ENCODE data around the gene CARF.
"Not testable (repeated sequence)": the region's sequence is repeated elsewhere in the genome, so short reads cannot be mapped to it uniquely, and the experiment has no call there.

Gene CARF

DNA sequence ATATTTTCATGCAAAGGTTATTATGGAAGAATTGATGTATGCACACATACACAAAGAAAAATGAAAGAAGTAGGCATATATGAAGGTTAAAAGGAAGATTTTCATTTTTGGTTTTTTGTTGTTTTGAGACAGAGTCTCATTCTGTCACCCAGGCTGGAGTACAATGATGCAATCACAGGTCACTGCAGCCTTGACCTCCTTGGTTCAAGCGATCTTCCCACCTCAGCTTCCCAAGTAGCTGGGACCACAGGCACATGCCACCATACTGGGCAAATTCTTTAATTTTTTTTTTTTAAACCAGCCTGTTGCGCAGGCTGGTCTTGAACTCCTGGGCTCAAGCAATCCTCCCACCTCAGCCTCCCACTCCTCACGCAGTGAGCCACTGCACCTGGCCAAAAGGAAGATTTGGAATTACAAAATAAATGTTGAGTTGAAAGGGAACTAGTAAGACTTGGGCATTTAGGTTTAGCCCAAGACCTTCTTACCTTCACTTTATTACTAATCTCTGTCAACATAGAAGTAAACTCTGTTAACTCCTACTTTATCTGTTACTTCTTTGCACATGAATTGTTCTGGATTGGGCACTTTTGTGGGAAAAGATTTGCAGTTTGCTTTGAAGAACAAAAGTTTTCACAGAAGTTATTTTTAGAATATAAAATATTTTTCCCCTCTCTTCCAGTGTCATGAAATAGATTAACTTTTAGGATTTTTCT, 70.9 kb downstream of the CARF start:
- Histone ChIP-seq H3K4me1 (ENCODE audit: insufficient read depth, low read length) (no peaks in the 10 kb centered on the region), H3K27me3 (ENCODE audit: insufficient read depth, low read length) (no peaks in the 10 kb centered on the region), H3K27ac (ENCODE audit: low read depth, low read length) (no peak overlapping the region), H3K36me3 (ENCODE audit: insufficient read depth, low read length) (no peaks in the 10 kb centered on the region; the same call in 1 of the 2 replicates), H3K4me3 (ENCODE audit: low read length) (no peak overlapping the region), H3K9me3 (ENCODE audit: insufficient read depth, low read depth, low read length) (no peaks in the 10 kb centered on the region), H3K9ac (ENCODE audit: low read depth, low read length) (no peak overlapping the region)
- WGBS, result 94% methylated on average over 2 of the region's 3 CpGs

GRCh38 chr2:202989749-202990148, 77.7 kb downstream of the CARF start:
- 100% methylated on average over 1 of the region's 1 CpG for whole genome bisulfite sequencing

GRCh38 chr2:202990501-202990900, 78.4 kb downstream of the CARF start:
- H3K9ac ChIP-seq (ENCODE audit: low read depth, low read length), result no peak overlapping the region
- H3K9me3 ChIP-seq (ENCODE audit: insufficient read depth, low read depth, low read length), result no peaks in the 10 kb centered on the region
- H3K4me1 ChIP-seq (ENCODE audit: insufficient read depth, low read length), result no peaks in the 10 kb centered on the region
- no peaks in the 10 kb centered on the region for H3K27me3 ChIP-seq (ENCODE audit: insufficient read depth, low read length)
- H3K27ac ChIP-seq (ENCODE audit: low read depth, low read length), result no peak overlapping the region
- 90% methylated on average over 3 of the region's 3 CpGs for WGBS
- H3K36me3 ChIP-seq (ENCODE audit: insufficient read depth, low read length), result no peaks in the 10 kb centered on the region
- H3K4me3 ChIP-seq (ENCODE audit: low read length), result no peak overlapping the region

More at GRCh38 chr2:202989749-202990148, 77.7 kb downstream of the CARF start:
- Histone ChIP-seq H3K9ac (ENCODE audit: low read depth, low read length) (no peak overlapping the region), H3K4me1 (ENCODE audit: insufficient read depth, low read length) (no peaks in the 10 kb centered on the region), H3K9me3 (ENCODE audit: insufficient read depth, low read depth, low read length) (no peaks in the 10 kb centered on the region), H3K4me3 (ENCODE audit: low read length) (no peak overlapping the region), H3K27ac (ENCODE audit: low read depth, low read length) (no peak overlapping the region), H3K27me3 (ENCODE audit: insufficient read depth, low read length) (no peaks in the 10 kb centered on the region), H3K36me3 (ENCODE audit: insufficient read depth, low read length) (no peaks in the 10 kb centered on the region)

- WGBS, result 84% methylated on average over 1 of the region's 3 CpGs
- H3K36me3 ChIP-seq (ENCODE audit: insufficient read depth, low read length); H3K4me1 ChIP-seq (ENCODE audit: insufficient read depth, low read length); H3K4me3 ChIP-seq (ENCODE audit: low read length); H3K27me3 ChIP-seq (ENCODE audit: insufficient read depth, low read length); H3K27ac ChIP-seq (ENCODE audit: low read depth, low read length); H3K9me3 ChIP-seq (ENCODE audit: insufficient read depth, low read depth, low read length); H3K9ac ChIP-seq (ENCODE audit: low read depth, low read length): not testable (repeated sequence)
Observed at GRCh38 chr2:202997113-202997512, 85.0 kb downstream of the CARF start.

- Histone ChIP-seq H3K27me3 (ENCODE audit: insufficient read depth, low read length) (no peaks in the 10 kb centered on the region), H3K4me3 (ENCODE audit: low read length) (no peak overlapping the region), H3K36me3 (ENCODE audit: insufficient read depth, low read length) (no peaks in the 10 kb centered on the region), H3K4me1 (ENCODE audit: insufficient read depth, low read length) (0 out of 2 replicates have a peak, but pooled peaks cover 4% of the 10 kb centered on the region), H3K27ac (ENCODE audit: low read depth, low read length) (no peak overlapping the region), H3K9me3 (ENCODE audit: insufficient read depth, low read depth, low read length) (no peaks in the 10 kb centered on the region), H3K9ac (ENCODE audit: low read depth, low read length) (no peak overlapping the region)
- 95% methylated on average over 3 of the region's 3 CpGs for WGBS
Observed at GRCh38 chr2:203002054-203002821, 90.2 kb downstream of the CARF start.

DNA sequence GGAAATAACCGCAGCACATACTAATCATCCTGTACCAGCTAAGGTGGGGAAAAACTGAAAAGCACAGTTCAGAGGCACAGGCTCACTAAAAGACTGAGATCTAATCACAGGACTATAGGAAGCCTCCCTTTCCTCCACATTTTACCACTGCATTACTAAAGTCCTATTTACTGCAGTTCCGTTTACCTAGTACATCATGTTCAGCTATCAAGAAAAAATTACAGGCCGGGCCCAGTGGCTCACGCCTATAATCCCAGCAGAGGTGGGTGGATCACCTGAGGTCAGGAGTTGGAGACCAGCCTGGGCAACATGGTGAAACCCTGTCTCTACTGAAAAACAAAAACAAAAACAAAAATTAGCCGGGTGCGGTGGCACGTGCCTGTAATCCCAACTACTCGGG, 91.6 kb downstream of the CARF start:
- WGBS, result 98% methylated on average over 8 of the region's 8 CpGs
- Histone ChIP-seq H3K9ac (ENCODE audit: low read depth, low read length) (no peak overlapping the region), H3K9me3 (ENCODE audit: insufficient read depth, low read depth, low read length) (no peaks in the 10 kb centered on the region), H3K4me3 (ENCODE audit: low read length) (no peak overlapping the region), H3K27me3 (ENCODE audit: insufficient read depth, low read length) (no peaks in the 10 kb centered on the region), H3K4me1 (ENCODE audit: insufficient read depth, low read length) (0 out of 2 replicates have a peak, but pooled peaks cover 4% of the 10 kb centered on the region), H3K27ac (ENCODE audit: low read depth, low read length) (no peak overlapping the region), H3K36me3 (ENCODE audit: insufficient read depth, low read length) (no peaks in the 10 kb centered on the region)

DNA sequence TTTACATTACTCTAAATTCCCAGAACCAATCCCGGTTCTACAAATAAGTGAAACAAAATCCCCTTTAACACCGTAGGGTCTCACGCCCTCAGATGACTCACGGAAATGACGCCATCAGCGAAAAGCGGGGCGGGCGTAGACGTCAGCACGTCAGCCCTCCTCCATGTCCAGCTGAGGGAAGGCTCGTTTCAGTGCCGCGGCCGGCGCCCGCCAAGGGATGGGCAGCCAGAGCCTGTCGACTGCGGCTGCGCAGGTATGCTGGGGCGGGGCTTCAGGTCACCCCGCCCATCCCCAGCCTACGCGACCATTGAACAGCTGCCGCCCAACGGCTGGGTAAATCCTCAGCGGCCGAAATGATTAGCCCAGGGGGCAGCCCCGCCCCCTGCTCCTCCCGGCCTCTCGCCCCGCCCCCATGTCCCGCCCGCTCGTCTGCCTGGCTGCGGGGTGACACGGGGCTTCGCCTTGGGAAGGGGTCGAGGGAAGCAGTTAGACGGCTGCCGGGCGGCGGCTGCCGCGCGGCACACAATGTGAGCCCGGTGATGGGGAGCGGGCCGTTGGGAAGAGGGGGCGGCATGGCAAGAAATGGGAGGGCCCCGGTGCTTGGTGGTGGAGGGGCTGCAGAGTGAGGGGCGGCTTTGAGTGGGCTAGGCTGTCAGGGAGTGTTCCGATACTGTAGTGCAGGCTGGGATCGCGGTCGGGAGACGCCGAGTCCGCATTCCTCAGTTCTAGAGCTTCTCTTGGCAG, 102.6 kb downstream of the CARF start, which contains the start of gene NBEAL1:
Gene NBEAL1 (plus strand): TSS at position 420 of the 744 bp plus-strand sequence. CDS start 1,510 bp downstream, outside the sequence.
- peak within 1 kb of the TSS; percentile 79 for H3K9ac ChIP-seq (ENCODE audit: low read depth, low read length)
- WGBS, result under 1% methylated on average over 59 of the region's 59 CpGs
- no peaks in the 10 kb centered on the region for H3K9me3 ChIP-seq (ENCODE audit: insufficient read depth, low read depth, low read length)
- H3K27ac ChIP-seq (ENCODE audit: low read depth, low read length), result peak within 1 kb of the TSS; percentile 94
- H3K27me3 ChIP-seq (ENCODE audit: insufficient read depth, low read length), result peaks cover 4% of the 10 kb centered on the region; the same call in 1 of the 2 replicates
- peak within 1 kb of the TSS; percentile 96 for H3K4me3 ChIP-seq (ENCODE audit: low read length)
- H3K4me1 ChIP-seq (ENCODE audit: insufficient read depth, low read length), result peaks cover 13% of the 10 kb centered on the region; the same call in 1 of the 2 replicates
- peaks cover 6% of the 10 kb centered on the region; the same call in 1 of the 2 replicates for H3K36me3 ChIP-seq (ENCODE audit: insufficient read depth, low read length)

DNA sequence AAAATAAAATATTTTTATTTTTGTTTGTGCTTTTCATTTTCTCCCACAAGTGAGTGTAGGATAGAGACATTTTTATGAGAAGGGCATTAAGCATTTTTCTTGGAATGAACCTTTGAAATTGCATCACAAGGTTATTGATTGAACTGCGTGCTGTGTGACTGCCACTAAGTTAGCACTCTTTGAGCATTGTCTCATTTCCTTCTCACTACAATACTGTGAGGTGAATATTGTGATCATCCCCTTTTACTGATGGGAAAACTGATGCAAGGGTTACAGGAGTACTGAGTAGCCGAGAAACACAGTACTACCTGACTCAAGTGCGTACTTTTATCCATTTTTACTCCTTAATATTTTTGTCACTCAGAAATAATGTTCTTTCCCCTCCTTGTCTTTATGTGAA, 104.6 kb downstream of the CARF start:
- H3K36me3 ChIP-seq (ENCODE audit: insufficient read depth, low read length), result peaks cover 6% of the 10 kb centered on the region; the same call in 1 of the 2 replicates
- peak overlapping the region; percentile 2; the same call in 1 of the 2 replicates for H3K4me3 ChIP-seq (ENCODE audit: low read length)
- 98% methylated on average over 3 of the region's 3 CpGs for WGBS
- H3K4me1 ChIP-seq (ENCODE audit: insufficient read depth, low read length), result peaks cover 13% of the 10 kb centered on the region; the same call in 1 of the 2 replicates
- H3K27me3 ChIP-seq (ENCODE audit: insufficient read depth, low read length), result no peaks in the 10 kb centered on the region
- no peak overlapping the region for H3K9ac ChIP-seq (ENCODE audit: low read depth, low read length)
- H3K27ac ChIP-seq (ENCODE audit: low read depth, low read length), result no peak overlapping the region
- H3K9me3 ChIP-seq (ENCODE audit: insufficient read depth, low read depth, low read length), result no peaks in the 10 kb centered on the region

GRCh38 chr2:203018181-203018580, 106.1 kb downstream of the CARF start:
- H3K9me3 ChIP-seq (ENCODE audit: insufficient read depth, low read depth, low read length), result no peaks in the 10 kb centered on the region
- H3K4me3 ChIP-seq (ENCODE audit: low read length), result peak overlapping the region; percentile 12; the same call in 1 of the 2 replicates
- H3K27ac ChIP-seq (ENCODE audit: low read depth, low read length), result no peak overlapping the region
- H3K9ac ChIP-seq (ENCODE audit: low read depth, low read length), result no peak overlapping the region
- no peaks in the 10 kb centered on the region for H3K27me3 ChIP-seq (ENCODE audit: insufficient read depth, low read length)
- H3K4me1 ChIP-seq (ENCODE audit: insufficient read depth, low read length), result peaks cover 13% of the 10 kb centered on the region; the same call in 1 of the 2 replicates
- WGBS, result 78% methylated on average over 1 of the region's 1 CpG
- peaks cover 6% of the 10 kb centered on the region; the same call in 1 of the 2 replicates for H3K36me3 ChIP-seq (ENCODE audit: insufficient read depth, low read length)

DNA sequence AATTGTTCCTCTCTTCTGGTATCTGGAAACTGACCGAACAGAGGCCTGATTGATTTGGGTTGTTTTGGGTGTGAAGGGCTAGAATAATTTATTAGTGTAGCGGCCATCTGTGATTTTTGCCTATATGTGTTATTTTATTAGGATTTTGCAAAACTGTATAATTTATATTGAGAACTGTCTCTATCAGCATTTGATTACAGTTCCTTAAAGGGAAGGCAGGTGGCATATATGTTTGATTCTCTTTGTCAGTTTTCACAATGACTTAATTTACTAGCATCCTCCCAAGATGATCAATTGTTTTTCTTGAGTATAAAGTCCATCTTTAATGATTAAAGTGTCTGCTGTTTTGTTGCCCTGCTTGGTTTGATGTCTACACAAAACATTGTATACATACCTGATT, 107.1 kb downstream of the CARF start:
- Histone ChIP-seq H3K9ac (ENCODE audit: low read depth, low read length) (no peak overlapping the region), H3K4me3 (ENCODE audit: low read length) (no peak overlapping the region), H3K27me3 (ENCODE audit: insufficient read depth, low read length) (no peaks in the 10 kb centered on the region), H3K4me1 (ENCODE audit: insufficient read depth, low read length) (peaks cover 13% of the 10 kb centered on the region; the same call in 1 of the 2 replicates), H3K9me3 (ENCODE audit: insufficient read depth, low read depth, low read length) (no peaks in the 10 kb centered on the region), H3K27ac (ENCODE audit: low read depth, low read length) (no peak overlapping the region), H3K36me3 (ENCODE audit: insufficient read depth, low read length) (peaks cover 6% of the 10 kb centered on the region; the same call in 1 of the 2 replicates)
- 94% methylated on average over 2 of the region's 2 CpGs for WGBS
